ENCODE data around the gene PAF1.
A peak's percentile ranks its signal among the peaks of the same experiment; 100 is the strongest.

The PAF1 gene

GRCh38 chr19:39417463-39418181, 26.7 kb upstream of the PAF1 start:
- DNase-seq (ENCODE audit: low read depth, low spot score) = no peak

- no peak for DNase-seq (ENCODE audit: low read depth, low spot score)
These were observed 25.5 kb upstream of the PAF1 start for GRCh38 chr19:39416152-39417120.

- DNase-seq (ENCODE audit: low read depth, low spot score) = no peak
These were observed 24.5 kb upstream of the PAF1 start for GRCh38 chr19:39415111-39416046.

GRCh38 chr19:39413911-39414608, 23.2 kb upstream of the PAF1 start:
- DNase-seq (ENCODE audit: low read depth, low spot score) = no peak

GRCh38 chr19:39413272-39413910, 22.5 kb upstream of the PAF1 start:
- DNase-seq (ENCODE audit: low read depth, low spot score) = no peak

- DNase-seq (ENCODE audit: low read depth, low spot score) = no peak
These were observed 22.0 kb upstream of the PAF1 start for GRCh38 chr19:39412867-39413271.

GRCh38 chr19:39412100-39412866, 21.4 kb upstream of the PAF1 start, which contains the start of gene PLEKHG2:
PLEKHG2 (plus strand) TSS chr19:39412669; CDS start chr19:39414087, 1,418 bp downstream.
- peak; percentile 99 for DNase-seq (ENCODE audit: low read depth, low spot score)

GRCh38 chr19:39411832-39412099, 20.9 kb upstream of the PAF1 start:
- peak; percentile 88 for DNase-seq (ENCODE audit: low read depth, low spot score)

- DNase-seq (ENCODE audit: low read depth, low spot score) = no peak
These were observed 20.4 kb upstream of the PAF1 start for GRCh38 chr19:39411081-39411831.

GRCh38 chr19:39410831-39411080, 19.9 kb upstream of the PAF1 start:
- DNase-seq (ENCODE audit: low read depth, low spot score) = no peak

GRCh38 chr19:39410017-39410830, 19.3 kb upstream of the PAF1 start:
- DNase-seq (ENCODE audit: low read depth, low spot score) = no peak

- DNase-seq (ENCODE audit: low read depth, low spot score) = no peak
These were observed 18.5 kb upstream of the PAF1 start for GRCh38 chr19:39409208-39410016.

GRCh38 chr19:39408392-39409207, 17.7 kb upstream of the PAF1 start:
- no peak for DNase-seq (ENCODE audit: low read depth, low spot score)

GRCh38 chr19:39407660-39408391, 16.9 kb upstream of the PAF1 start:
- DNase-seq (ENCODE audit: low read depth, low spot score) = no peak

GRCh38 chr19:39407410-39407659, 16.4 kb upstream of the PAF1 start:
- DNase-seq (ENCODE audit: low read depth, low spot score) = no peak

- DNase-seq (ENCODE audit: low read depth, low spot score) = no peak
These were observed 15.9 kb upstream of the PAF1 start, which contains the start of gene ZFP36 for GRCh38 chr19:39406656-39407409. ZFP36 (plus strand) TSS chr19:39406847; CDS start chr19:39406905, 58 bp downstream.
